Activated CD4-positive, alpha-beta T cell treated with anti-CD3 and anti-CD28 coated beads, Interleukin-2, amount 10 ng/mL, durations not matched to agents 7 days and 5 days (primary cell): ENCODE results near the gene MELTF. TPM values are rescaled to one million over a fixed set of nuclear protein-coding genes. Genes with fewer than 3 reads are reported as not detected.

Experiments
- CTCF ChIA-PET: fragments of 350-600 bp; sonication (Branson Sonifier 250); formaldehyde crosslinking; loops from one replicate; lab custom pipeline; 2021; ENCODE audit warnings: antibody characterized with exemption; lab: Charles Lee
- POLR2A ChIA-PET: fragments of 350-600 bp; sonication (Branson Sonifier 250); formaldehyde crosslinking; loops from one replicate; lab custom pipeline; 2021; ENCODE audit warnings: antibody characterized with exemption; lab: Charles Lee
- DNase-seq: peaks from one replicate; pipeline ENCODE4 v3.0.0-alpha.2; 2020
- H3K27ac Mint-ChIP-seq: one replicate; pipeline ENCODE4 v1.8.0; 2021; ENCODE audit warnings: mild to moderate bottlenecking, moderate library complexity, mixed read lengths
- H3K27me3 Mint-ChIP-seq: one replicate; pipeline ENCODE4 v1.8.0; 2021; ENCODE audit warnings: mixed read lengths
- H3K36me3 Mint-ChIP-seq: one replicate; pipeline ENCODE4 v1.8.0; 2021; ENCODE audit warnings: low read depth, mixed read lengths
- H3K4me1 Mint-ChIP-seq: one replicate; pipeline ENCODE4 v1.8.0; 2021; ENCODE audit warnings: mixed read lengths
- H3K4me3 Mint-ChIP-seq: one replicate; pipeline ENCODE4 v1.8.0; 2021; ENCODE audit warnings: mild to moderate bottlenecking, moderate library complexity, mixed read lengths
- H3K9me3 Mint-ChIP-seq: one replicate; pipeline ENCODE4 v1.8.0; 2021; ENCODE audit warnings: mixed read lengths
- total RNA-seq, 2 experiments: library from RNA; stranded (reverse); gene quantifications; one replicate each; pipeline ENCODE4 v1.2.3, GENCODE V29; 2021

The MELTF gene
- total RNA-seq, 2 experiments from 2014 or later, result 4.8 to 6.4 TPM

DNA sequence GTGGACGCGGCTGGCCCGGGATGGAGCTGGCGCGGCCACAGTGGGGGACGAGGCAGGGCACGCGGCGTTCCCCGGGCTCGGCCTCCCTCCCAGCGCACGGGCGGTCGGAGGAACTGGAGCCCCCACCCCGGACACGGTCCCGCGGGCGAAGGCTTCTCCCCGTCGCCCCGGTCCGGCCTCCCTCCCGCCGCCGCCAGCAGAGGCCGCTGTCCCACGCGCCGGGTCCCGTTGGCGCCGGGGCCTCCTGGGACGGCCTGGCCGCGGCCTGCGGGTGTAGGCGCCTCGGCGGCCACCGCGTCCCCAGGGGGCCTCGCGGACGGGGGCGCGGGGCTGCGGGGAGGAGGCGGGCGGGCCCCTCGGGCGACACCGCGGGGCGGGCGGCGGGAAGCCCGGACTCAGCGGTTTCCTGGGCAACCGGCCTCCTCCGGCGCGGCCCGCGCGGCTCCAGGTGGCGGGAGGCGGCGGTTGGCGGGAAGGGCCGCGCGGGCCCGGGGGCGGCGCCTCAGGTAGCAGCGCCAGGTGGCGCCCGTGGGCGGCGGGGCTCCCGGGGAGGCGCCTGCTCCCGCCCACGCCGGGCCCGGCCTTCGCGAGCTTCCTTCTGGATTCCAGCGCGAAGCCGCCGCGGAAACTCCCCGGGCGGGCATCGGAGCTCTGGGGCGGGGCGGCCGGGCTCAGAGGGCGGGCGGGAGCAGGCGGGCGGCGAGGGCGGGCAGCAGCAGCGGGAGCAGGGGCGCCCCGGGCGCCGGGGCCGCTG is 26.7 kb downstream of the MELTF start:
- H3K4me3 Mint-ChIP-seq, result no peak overlapping the region
- H3K27me3 Mint-ChIP-seq, result no peaks in the 10 kb centered on the region
- H3K9me3 Mint-ChIP-seq, result no peaks in the 10 kb centered on the region
- peak; percentile 72 for DNase-seq
- H3K36me3 Mint-ChIP-seq, result no peaks in the 10 kb centered on the region
- H3K4me1 Mint-ChIP-seq, result peaks cover 18% of the 10 kb centered on the region
- ChIA-PET POLR2A (interaction anchor here (0.7 kb wide), 1 partner anchor 10 kb away, joined by 3 read pairs; no protein-coding TSS in a partner anchor), CTCF (interaction anchor here (0.6 to 1.4 kb wide), 11 partner anchors 10 to 670 kb away, joined by 3 to 8 read pairs (median 3); partner anchors contain the start of genes MELTF and NCBP2)
- no peak overlapping the region for H3K27ac Mint-ChIP-seq

DNA sequence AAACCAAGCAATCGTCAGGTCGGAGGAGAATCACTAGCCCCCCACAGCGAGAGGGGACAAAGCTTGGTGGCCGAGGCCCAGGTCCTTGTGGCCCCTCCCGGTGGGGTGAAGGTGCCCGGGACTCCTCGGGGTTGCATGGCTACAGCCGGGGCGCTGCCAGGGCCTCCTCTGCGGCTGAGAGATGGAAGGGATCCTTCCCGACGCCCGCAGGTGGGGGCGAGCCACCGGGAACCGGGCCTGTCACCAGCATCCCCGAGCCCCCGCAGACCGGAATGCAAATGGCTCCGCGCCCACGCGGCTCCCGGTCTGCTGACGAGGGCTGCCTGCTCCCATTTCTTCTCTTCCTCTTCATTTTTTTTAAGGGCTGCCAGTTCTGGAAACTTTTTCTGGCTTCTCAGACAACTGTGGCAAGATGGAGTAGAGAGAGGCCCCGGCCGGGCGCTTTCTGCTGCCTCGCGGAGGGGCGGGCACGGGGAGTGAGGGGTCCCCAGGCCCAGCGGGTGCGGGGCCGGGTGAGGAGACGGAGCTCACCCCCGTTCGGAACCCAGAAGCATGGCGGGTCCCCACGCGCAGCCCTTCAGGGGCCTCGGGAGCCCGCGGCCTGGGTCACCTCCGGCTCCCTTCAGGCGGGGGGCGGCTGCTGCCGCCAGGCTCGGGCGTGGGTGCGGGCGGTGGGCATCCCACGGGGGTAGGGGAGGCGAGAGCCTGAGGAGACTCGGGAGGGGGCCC is 27.5 kb downstream of the MELTF start:
- Mint-ChIP-seq H3K27me3 (no peaks in the 10 kb centered on the region), H3K36me3 (no peaks in the 10 kb centered on the region), H3K27ac (peak overlapping the region; percentile 83), H3K4me3 (peak overlapping the region; percentile 74), H3K9me3 (no peaks in the 10 kb centered on the region), H3K4me1 (peaks cover 18% of the 10 kb centered on the region)
- no peak for DNase-seq
- POLR2A ChIA-PET, result no interaction called here
- CTCF ChIA-PET, result interaction anchor here (0.6 to 1.0 kb wide), 4 partner anchors 19 to 556 kb away, joined by 3 to 4 read pairs (median 3); no protein-coding TSS in a partner anchor

DNA sequence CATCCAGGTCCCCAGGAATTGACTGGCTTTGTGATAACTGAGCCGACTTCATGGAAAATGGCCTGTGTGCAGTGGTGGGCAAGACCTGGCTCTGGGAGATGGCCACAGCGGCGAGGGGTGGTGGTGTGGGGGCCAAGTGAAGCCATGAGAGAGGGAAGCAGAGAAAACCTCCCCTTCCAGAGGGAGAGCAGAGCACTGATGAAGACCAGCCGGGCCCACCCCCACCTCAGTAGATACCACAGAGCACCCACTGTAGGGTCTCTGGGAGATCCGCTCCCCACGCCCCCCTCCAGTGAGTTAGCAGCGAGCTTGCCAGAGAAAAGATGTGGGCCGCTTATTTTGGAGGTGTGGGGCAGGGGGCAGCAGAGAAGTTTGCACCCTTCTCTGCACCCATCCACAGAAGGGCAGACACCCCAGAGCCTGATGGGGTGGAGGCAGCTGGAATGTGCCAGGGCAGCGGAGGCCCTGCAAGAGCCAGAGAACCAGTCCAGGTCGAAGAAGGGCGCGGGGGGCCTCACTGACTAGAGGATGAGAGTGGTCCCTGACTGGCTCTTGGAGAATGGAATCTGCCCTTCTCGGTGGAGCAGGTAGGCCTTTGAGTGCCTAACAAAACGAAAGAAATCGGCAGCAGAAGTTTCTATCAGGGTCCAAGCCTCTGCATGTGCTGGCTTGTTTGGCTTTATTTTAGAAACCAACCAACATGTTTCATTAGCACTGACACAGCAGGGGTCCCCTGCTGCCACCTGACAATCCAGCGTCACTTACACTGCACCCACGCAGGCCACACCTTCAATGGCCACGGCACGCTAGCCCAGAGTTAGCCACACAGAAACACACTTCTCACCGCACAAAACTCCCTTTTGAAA is 28.3 kb downstream of the MELTF start:
- H3K4me1 Mint-ChIP-seq, result peaks cover 18% of the 10 kb centered on the region
- no peaks in the 10 kb centered on the region for H3K36me3 Mint-ChIP-seq
- peak overlapping the region; percentile 83 for H3K27ac Mint-ChIP-seq
- peak overlapping the region; percentile 74 for H3K4me3 Mint-ChIP-seq
- ChIA-PET CTCF (interaction anchor here (1.0 kb wide), 1 partner anchor 20 kb away, joined by 3 read pairs; no protein-coding TSS in a partner anchor), POLR2A (no interaction called here)
- H3K27me3 Mint-ChIP-seq, result no peaks in the 10 kb centered on the region
- no peaks in the 10 kb centered on the region for H3K9me3 Mint-ChIP-seq
- DNase-seq, result no peak

DNA sequence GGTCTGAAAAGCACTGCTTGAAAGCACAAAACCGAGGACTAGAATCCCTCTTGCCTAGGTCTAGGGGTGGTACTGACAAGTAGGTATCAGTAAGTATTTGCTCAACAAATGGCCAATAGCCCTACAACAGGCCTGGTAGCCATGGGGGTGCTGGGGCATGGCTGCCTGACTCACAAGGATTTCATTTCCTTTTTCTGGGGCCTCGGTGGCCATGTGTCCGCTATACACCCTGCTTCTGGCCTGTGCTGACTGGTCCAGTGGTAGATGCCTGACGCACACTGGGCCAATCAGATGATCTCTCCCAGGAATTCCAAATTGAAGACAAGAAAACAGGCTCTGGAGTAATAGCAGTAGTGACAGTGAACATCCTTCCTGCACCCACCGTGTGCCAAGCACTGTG is 29.4 kb downstream of the MELTF start:
- Mint-ChIP-seq H3K4me3 (no peak overlapping the region), H3K4me1 (peaks cover 16% of the 10 kb centered on the region), H3K27me3 (no peaks in the 10 kb centered on the region), H3K27ac (no peak overlapping the region), H3K9me3 (no peaks in the 10 kb centered on the region), H3K36me3 (no peaks in the 10 kb centered on the region)
- DNase-seq, result no peak
- CTCF ChIA-PET, result no interaction called here
- POLR2A ChIA-PET, result no interaction called here

DNA sequence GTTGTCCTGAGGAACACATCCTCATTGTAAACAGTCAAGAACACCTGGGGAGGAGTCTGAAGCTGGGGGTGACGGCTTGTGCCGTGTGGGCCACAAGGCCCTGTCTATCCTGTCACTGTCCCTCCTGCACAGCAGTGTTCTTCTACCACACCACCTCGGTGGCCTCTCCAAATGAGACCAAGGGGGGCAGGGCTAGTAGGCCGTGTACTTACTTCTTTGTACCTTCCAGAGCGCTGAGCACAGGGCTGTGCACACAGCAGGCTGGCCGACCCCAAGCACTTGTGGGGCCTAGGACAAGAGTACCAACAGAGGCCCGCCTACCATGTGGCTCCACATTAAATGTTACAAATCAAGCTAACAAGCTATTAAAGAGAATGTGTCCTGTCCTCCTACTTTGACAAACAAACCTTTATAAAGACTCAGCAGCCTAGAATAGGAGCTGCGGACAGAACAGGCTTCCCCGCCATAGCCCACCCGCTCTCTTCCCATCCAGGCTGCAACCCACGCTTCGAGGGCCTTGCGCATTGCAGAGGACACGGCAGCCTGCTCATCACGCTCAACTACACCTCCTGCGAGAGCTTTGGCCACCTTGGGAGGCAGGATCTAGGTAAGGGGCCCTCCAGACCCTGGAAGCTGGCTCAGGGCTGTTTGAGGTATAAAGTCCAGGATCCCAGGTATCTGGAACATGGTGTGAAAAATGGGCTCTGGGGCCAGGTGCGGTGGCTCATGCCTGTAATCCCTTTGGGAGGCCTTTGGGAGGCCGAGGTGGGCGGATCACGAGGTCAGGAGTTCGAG is 30.5 kb downstream of the MELTF start:
- peaks cover 7% of the 10 kb centered on the region for H3K4me1 Mint-ChIP-seq
- no peaks in the 10 kb centered on the region for H3K36me3 Mint-ChIP-seq
- no peaks in the 10 kb centered on the region for H3K27me3 Mint-ChIP-seq
- H3K9me3 Mint-ChIP-seq, result no peaks in the 10 kb centered on the region
- H3K4me3 Mint-ChIP-seq, result no peak overlapping the region
- DNase-seq, result no peak
- POLR2A ChIA-PET, result no interaction called here
- CTCF ChIA-PET, result interaction anchor here (0.6 to 1.3 kb wide), 2 partner anchors 16 to 123 kb away, joined by 3 read pairs; no protein-coding TSS in a partner anchor
- no peak overlapping the region for H3K27ac Mint-ChIP-seq

DNA sequence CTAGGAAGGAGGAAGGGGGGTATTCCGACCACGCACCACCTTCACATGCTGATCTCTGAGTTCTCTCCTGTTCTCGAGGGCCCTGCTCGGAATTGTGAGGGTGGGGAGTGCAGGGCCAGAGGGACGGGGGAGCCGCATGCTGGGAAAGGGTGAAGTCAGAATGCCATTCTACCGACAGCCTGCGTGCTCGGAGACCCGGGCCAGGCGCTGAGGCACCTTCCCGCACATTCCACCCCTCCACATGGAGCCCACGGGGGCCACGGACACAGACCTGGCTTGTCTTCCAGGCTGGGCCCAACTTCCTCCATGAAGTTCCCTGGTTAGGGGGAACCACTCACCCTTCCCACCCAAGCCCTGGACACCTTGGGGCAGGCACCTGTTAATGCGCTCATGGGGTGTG is 32.3 kb downstream of the MELTF start:
- Mint-ChIP-seq H3K4me1 (peaks cover 2% of the 10 kb centered on the region), H3K4me3 (no peak overlapping the region), H3K36me3 (no peaks in the 10 kb centered on the region), H3K9me3 (no peaks in the 10 kb centered on the region), H3K27me3 (no peaks in the 10 kb centered on the region), H3K27ac (no peak overlapping the region)
- POLR2A ChIA-PET, result no interaction called here
- CTCF ChIA-PET, result no interaction called here
- no peak for DNase-seq

DNA sequence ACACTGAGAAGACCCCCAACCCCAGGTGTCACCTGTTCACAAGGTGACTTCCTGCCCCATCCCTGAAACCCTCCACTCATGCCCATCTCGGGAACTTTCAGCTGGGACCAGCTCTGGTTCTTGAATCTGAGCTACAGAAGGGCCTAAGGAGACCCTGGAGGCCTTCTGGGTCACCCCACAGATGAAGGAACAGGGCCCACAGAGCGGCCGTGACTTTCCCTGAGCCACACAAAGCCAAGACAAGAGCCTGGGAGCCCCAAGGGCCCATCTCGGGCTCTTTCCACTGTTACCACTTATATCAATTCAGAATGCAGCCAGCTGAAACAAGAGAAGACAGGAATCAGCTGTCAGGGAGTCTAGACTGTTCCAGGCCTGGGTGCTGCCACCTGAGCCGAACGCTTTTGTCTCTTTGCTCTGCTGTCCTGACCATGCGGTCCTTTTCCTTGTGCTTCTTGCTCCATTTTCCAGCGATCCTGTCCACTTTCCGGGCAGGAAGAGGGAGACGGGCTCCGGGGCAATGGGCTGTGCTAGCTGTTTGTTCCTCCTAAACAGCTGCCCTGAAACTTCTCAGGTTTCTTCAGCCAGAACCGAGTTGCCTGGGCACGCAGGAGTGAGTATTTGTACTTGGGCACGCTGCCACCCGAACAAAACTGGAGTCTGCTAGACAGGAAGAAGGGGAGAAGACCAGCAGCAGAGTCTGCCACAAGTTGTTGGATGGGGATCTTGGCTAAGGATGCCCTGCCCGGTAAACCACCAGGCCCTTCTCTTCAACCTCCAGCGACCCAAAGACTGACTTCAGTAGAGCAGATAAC is 33.0 kb downstream of the MELTF start:
- H3K36me3 Mint-ChIP-seq, result no peaks in the 10 kb centered on the region
- no peaks in the 10 kb centered on the region for H3K9me3 Mint-ChIP-seq
- ChIA-PET POLR2A (no interaction called here), CTCF (interaction anchor here (0.8 kb wide), 1 partner anchor 31 kb away, joined by 3 read pairs; no protein-coding TSS in a partner anchor)
- no peak for DNase-seq
- H3K4me1 Mint-ChIP-seq, result peaks cover 1% of the 10 kb centered on the region
- no peaks in the 10 kb centered on the region for H3K27me3 Mint-ChIP-seq
- no peak overlapping the region for H3K27ac Mint-ChIP-seq
- no peak overlapping the region for H3K4me3 Mint-ChIP-seq

DNA sequence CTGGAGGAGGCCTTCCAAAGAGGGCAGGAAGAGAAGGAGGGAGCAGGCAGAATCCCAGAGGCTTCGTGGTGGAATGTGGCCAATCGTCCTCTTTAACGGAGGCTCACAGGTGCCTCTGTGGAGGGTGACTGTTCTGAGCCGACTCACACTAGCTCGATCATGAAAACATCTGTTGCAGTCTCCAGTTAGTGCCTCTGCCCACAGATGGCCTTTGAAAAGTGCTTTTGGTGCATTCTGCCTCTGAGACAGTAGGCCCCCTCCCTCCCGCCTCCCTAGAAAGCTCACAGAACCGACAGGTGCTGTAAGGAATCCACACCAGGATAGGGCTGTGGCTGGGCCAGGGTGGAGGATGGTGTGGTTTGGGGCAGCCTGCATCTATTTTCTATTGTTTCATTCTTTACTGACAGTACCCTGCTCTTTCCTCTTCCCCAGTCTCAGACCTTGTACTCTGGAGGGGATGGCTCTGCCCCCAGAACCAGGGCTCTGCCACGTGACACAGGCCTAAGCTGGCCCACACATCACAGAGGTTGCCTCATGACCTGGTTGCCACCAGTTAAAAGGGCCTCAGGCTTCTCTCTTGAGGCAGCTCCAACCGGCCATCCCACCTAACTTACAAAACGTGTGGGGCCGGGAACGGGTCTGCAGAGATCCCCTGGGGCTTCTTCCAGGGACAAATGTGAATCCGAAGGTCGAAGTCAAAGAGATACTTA is 33.8 kb downstream of the MELTF start:
- Mint-ChIP-seq H3K27ac (no peak overlapping the region), H3K9me3 (no peaks in the 10 kb centered on the region), H3K36me3 (no peaks in the 10 kb centered on the region), H3K27me3 (no peaks in the 10 kb centered on the region), H3K4me1 (no peaks in the 10 kb centered on the region), H3K4me3 (no peak overlapping the region)
- no peak for DNase-seq
- ChIA-PET CTCF (interaction anchor here (0.7 to 0.8 kb wide), 2 partner anchors 29 to 32 kb away, joined by 3 read pairs; no protein-coding TSS in a partner anchor), POLR2A (no interaction called here)

DNA sequence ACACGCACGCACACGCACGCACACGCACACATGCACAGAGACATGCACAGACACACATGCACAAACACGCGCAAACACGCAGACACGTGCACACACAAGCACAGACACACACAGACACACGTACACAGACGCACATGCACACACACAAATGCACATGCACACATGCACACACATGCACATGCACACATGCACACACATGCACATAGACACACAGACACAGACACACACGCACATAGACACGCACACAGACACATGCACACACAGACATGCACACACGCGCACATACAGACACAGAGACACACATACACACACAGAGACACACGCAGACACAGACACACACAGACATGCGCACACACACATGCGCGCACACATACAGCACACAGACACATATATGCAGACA is 34.6 kb downstream of the MELTF start:
- ChIA-PET CTCF (no interaction called here), POLR2A (no interaction called here)
- Mint-ChIP-seq H3K27me3 (no peaks in the 10 kb centered on the region), H3K9me3 (no peaks in the 10 kb centered on the region), H3K4me1 (no peaks in the 10 kb centered on the region), H3K27ac (no peak overlapping the region), H3K36me3 (no peaks in the 10 kb centered on the region), H3K4me3 (no peak overlapping the region)
- DNase-seq, result no peak

DNA sequence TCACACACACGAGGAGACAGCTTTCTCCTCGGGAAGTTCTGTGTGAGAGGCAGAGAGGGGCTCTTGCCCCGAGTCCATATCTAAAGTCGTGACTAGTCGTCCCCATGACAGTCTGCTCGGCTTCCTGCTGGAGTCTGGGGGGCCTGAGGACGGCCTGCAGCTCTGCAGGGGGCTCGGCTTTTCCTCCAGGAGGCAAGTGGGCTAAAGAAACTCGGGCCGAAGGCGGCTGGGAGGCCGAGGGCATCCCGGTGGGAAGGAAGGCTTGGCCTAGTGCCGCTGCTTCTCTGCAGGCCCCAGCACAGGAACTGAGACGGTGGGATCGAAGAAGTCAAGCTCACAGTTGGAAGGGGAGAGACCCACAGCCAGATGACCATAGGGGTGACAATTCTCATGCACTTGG is 35.6 kb downstream of the MELTF start:
- Mint-ChIP-seq H3K27ac (no peak overlapping the region), H3K4me3 (no peak overlapping the region), H3K36me3 (no peaks in the 10 kb centered on the region), H3K9me3 (no peaks in the 10 kb centered on the region), H3K27me3 (no peaks in the 10 kb centered on the region), H3K4me1 (no peaks in the 10 kb centered on the region)
- DNase-seq, result no peak
- ChIA-PET CTCF (interaction anchor here (1.1 to 1.3 kb wide), 2 partner anchors 16 to 36 kb away, joined by 3 to 4 read pairs; no protein-coding TSS in a partner anchor), POLR2A (no interaction called here)
